ENCODE data around the gene ENO1. TPM values are rescaled to one million over a fixed set of nuclear protein-coding genes. Genes with fewer than 3 reads are reported as not detected.

The ENO1 gene
- total and polyA plus RNA-seq, 2 experiments from 2014 or later: 910 to 1,831 TPM

DNA sequence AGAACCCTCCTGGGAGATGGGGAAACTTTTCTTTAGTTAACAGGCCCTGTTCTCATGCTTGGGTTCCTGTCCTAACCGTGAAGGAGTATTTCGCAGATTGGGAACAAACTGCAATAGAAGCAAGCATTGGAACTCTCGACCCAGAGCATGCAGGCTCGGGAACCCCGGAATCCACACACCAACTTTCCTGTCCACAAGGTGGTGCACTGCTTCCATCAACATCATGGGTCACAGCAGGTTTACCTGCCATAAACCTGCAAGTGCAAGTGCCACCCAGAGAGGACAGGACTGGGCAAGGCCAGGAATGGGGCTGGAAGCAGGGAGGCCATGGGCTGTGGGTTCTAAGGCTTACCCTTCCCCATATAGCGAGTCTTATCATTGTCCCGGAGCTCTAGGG, 6.9 kb downstream of the ENO1 start:
- Mint-ChIP-seq H3K27me3 (ENCODE audit: insufficient read depth, low read depth, poor library complexity) (peaks cover 28% of the 10 kb centered on the region), H3K27ac (peak overlapping the region; percentile 87), H3K4me3 (peak overlapping the region; percentile 49; the same call in 1 of the 3 replicates), H3K36me3 (ENCODE audit: low read depth) (peaks cover 98% of the 10 kb centered on the region), H3K9me3 (no peaks in the 10 kb centered on the region; the same call in 2 of the 3 replicates), H3K4me1 (peaks cover 76% of the 10 kb centered on the region)
- H3K27me3 ChIP-seq (ENCODE audit: insufficient read depth): no peaks in the 10 kb centered on the region
- H3K9me2 ChIP-seq (ENCODE audit: insufficient read depth): no peaks in the 10 kb centered on the region
- peaks cover 85% of the 10 kb centered on the region for H3F3A ChIP-seq (replicated peaks; ENCODE audit: low read depth)
- peak overlapping the region; percentile 80 for H3K27ac ChIP-seq (ENCODE audit: low read depth)
- ATAC-seq: peak; percentile 7
- DNase-seq (ENCODE audit: low spot score): peak; percentile 57
- H2AFZ ChIP-seq: no peak overlapping the region
- H3K36me3 ChIP-seq (ENCODE audit: insufficient read depth): peaks cover 94% of the 10 kb centered on the region
- peaks cover 40% of the 10 kb centered on the region for H3K4me1 ChIP-seq (ENCODE audit: insufficient read depth)
- no peak for TF ChIP-seq CREB1 (CRISPR knock-in tag; IDR thresholded peaks at IDR 0.05; ENCODE audit: low read depth)
- TF ChIP-seq, protein P1, sequence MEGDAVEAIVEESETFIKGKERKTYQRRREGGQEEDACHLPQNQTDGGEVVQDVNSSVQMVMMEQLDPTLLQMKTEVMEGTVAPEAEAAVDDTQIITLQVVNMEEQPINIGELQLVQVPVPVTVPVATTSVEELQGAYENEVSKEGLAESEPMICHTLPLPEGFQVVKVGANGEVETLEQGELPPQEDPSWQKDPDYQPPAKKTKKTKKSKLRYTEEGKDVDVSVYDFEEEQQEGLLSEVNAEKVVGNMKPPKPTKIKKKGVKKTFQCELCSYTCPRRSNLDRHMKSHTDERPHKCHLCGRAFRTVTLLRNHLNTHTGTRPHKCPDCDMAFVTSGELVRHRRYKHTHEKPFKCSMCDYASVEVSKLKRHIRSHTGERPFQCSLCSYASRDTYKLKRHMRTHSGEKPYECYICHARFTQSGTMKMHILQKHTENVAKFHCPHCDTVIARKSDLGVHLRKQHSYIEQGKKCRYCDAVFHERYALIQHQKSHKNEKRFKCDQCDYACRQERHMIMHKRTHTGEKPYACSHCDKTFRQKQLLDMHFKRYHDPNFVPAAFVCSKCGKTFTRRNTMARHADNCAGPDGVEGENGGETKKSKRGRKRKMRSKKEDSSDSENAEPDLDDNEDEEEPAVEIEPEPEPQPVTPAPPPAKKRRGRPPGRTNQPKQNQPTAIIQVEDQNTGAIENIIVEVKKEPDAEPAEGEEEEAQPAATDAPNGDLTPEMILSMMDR (conservative IDR thresholded peaks at IDR 0.05; ENCODE audit: low read depth in 2 of 2): peak; percentile 51 to 69
- no peak overlapping the region for H3K4me3 ChIP-seq
- H4K20me1 ChIP-seq (replicated peaks; ENCODE audit: insufficient read depth): peaks cover 74% of the 10 kb centered on the region
- no peak overlapping the region for H3K4me2 ChIP-seq
- H3K79me2 ChIP-seq (replicated peaks; ENCODE audit: insufficient read depth): peaks cover 90% of the 10 kb centered on the region

DNA sequence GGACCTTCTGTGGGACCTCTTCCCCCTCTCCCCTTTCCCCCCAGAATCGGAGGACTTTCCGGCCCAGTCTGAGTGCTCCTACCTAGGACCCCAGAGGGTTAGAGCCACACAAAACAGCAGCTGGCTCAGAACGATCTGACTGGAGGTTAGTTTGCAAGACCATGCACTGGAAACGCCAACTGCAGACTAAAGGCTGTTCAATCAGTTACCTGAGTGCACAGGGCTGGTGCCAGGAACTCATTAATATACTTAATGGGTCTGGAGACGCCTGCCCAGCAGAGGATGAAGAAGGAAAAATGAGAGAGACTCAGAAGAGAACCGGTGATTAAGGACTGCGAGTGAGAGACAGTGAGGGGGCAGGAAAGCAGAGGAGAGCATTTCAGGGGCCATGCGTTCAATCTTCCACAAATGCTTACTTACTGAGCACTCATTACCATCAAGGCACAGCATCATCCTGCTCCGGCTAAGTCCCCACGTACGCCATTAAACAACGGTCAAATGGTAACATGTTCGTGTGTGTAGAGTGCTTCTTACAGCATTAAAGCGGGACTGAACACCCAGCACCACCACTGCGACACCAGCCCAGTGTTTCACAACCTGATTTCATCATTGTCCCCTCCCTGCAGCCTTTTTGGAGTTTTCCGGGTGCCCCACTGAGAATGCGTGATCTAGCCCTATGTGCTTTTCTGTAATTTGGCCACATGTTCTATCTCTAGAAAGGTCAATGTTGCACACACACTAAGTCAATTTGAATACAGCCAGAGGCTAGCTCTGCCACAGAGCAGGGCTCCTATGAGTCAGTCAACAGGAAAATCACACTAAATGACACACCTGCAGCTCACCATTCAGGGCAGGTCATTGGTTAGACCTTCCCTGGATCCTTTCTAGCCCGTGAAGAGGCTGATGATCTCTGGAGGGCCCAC, 7.6 kb downstream of the ENO1 start:
- H3K9me2 ChIP-seq (ENCODE audit: insufficient read depth): no peaks in the 10 kb centered on the region
- no peak overlapping the region for H3K4me3 ChIP-seq
- H3K27ac ChIP-seq (ENCODE audit: low read depth): peak overlapping the region; percentile 80

More for the DNA sequence above, 7.6 kb downstream of the ENO1 start:
- Mint-ChIP-seq H3K4me3 (no peak overlapping the region; the same call in 2 of the 3 replicates), H3K4me1 (peaks cover 73% of the 10 kb centered on the region), H3K9me3 (no peaks in the 10 kb centered on the region), H3K27ac (peak overlapping the region; percentile 82), H3K36me3 (ENCODE audit: low read depth) (peaks cover 98% of the 10 kb centered on the region), H3K27me3 (ENCODE audit: insufficient read depth, low read depth, poor library complexity) (peaks cover 27% of the 10 kb centered on the region)
- Histone ChIP-seq H3F3A (replicated peaks; ENCODE audit: low read depth) (peaks cover 85% of the 10 kb centered on the region), H3K27me3 (ENCODE audit: insufficient read depth) (no peaks in the 10 kb centered on the region), H4K20me1 (replicated peaks; ENCODE audit: insufficient read depth) (peaks cover 71% of the 10 kb centered on the region), H2AFZ (no peak overlapping the region), H3K4me2 (no peak overlapping the region), H3K36me3 (ENCODE audit: insufficient read depth) (peaks cover 92% of the 10 kb centered on the region), H3K79me2 (replicated peaks; ENCODE audit: insufficient read depth) (peaks cover 83% of the 10 kb centered on the region), H3K4me1 (ENCODE audit: insufficient read depth) (peaks cover 33% of the 10 kb centered on the region)
- DNase-seq (ENCODE audit: low spot score) (no peak), ATAC-seq (no peak)
- TF ChIP-seq CREB1 (CRISPR knock-in tag; IDR thresholded peaks at IDR 0.05; ENCODE audit: low read depth): no peak
- no peak for TF ChIP-seq EZH2phosphoT487 (IDR thresholded peaks at IDR 0.05; ENCODE audit: unreplicated experiment)
- TF ChIP-seq, protein P2, sequence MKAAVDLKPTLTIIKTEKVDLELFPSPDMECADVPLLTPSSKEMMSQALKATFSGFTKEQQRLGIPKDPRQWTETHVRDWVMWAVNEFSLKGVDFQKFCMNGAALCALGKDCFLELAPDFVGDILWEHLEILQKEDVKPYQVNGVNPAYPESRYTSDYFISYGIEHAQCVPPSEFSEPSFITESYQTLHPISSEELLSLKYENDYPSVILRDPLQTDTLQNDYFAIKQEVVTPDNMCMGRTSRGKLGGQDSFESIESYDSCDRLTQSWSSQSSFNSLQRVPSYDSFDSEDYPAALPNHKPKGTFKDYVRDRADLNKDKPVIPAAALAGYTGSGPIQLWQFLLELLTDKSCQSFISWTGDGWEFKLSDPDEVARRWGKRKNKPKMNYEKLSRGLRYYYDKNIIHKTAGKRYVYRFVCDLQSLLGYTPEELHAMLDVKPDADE (IDR thresholded peaks at IDR 0.05): no peak
- TF ChIP-seq STAT1 (IDR thresholded peaks at IDR 0.05; ENCODE audit: unreplicated experiment): no peak
- TF ChIP-seq POLR2AphosphoS5 (IDR thresholded peaks at IDR 0.05; ENCODE audit: low read depth): no peak; the same call in 1 of the 2 replicates
- TF ChIP-seq EZH2 (IDR thresholded peaks at IDR 0.05; ENCODE audit: low read depth, unreplicated experiment): no peak
- TF ChIP-seq, protein P1 (conservative IDR thresholded peaks at IDR 0.05; ENCODE audit: low read depth in 2 of 2): no peak
